SU-DHL-6 (cell line): ENCODE data around the gene EGLN1.

Experiments
- EZH2phosphoT487 ChIP-seq: fragments of 200-600 bp; sonication (generic), shearing (Covaris generic); conservative IDR thresholded peaks from 2 replicates; pipeline ENCODE4 v1.6.1; 2018; ENCODE audit warnings: mild to moderate bottlenecking, antibody characterized with exemption, low read length, moderate library complexity, mixed read lengths
- TF ChIP-seq, protein P1 (sequence below): fragments of 200-600 bp; sonication (generic); IDR thresholded peaks from one replicate; pipeline ENCODE4 v1.5.1; 2017; ENCODE audit warnings: antibody characterized with exemption, mild to moderate bottlenecking, low read length, moderate library complexity; ENCODE audit not compliant: insufficient read depth, poor library complexity, severe bottlenecking

DNA sequence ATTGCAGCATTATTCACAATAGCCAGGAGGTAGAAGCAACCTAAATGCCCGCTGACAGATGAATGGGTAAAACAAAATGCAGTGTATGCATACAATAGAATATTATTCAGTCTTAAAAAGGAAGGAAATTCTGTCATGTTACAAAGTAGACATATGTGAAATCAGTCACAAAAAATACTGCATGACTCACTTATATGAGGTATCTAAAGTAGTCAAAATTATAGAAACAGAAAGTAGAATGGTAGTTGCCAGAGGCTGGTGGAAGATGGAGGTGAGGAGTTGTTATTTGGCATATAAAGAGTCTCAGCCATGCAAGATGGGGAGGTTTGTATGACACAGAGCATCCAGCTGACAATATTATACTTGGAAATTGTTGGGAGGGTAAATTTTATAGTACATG, 43.0 kb upstream of the EGLN1 start:
- TF ChIP-seq, protein P1, sequence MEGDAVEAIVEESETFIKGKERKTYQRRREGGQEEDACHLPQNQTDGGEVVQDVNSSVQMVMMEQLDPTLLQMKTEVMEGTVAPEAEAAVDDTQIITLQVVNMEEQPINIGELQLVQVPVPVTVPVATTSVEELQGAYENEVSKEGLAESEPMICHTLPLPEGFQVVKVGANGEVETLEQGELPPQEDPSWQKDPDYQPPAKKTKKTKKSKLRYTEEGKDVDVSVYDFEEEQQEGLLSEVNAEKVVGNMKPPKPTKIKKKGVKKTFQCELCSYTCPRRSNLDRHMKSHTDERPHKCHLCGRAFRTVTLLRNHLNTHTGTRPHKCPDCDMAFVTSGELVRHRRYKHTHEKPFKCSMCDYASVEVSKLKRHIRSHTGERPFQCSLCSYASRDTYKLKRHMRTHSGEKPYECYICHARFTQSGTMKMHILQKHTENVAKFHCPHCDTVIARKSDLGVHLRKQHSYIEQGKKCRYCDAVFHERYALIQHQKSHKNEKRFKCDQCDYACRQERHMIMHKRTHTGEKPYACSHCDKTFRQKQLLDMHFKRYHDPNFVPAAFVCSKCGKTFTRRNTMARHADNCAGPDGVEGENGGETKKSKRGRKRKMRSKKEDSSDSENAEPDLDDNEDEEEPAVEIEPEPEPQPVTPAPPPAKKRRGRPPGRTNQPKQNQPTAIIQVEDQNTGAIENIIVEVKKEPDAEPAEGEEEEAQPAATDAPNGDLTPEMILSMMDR = no peak
- TF ChIP-seq EZH2phosphoT487 = no peak
